Adipose tissue (tissue), 3 donors: ENCODE data around the gene TPM1. TPM values are rescaled to one million over a fixed set of nuclear protein-coding genes. Genes with fewer than 3 reads are reported as not detected.
"Not testable (repeated sequence)": the region's sequence is repeated elsewhere in the genome, so short reads cannot be mapped to it uniquely, and the experiment has no call there.

Experiments
- H3K27ac ChIP-seq: one replicate; pipeline ENCODE4 v1.5.1; 2013; ENCODE audit warnings: low read depth, low read length
- WGBS, 3 donors: extraction: QIAGEN DNeasy Blood & Tissue Kit; methylation state at CpG; one replicate each; pipeline ENCODE4 v1.1.7; 2013; 5-methylcytosine and 5-hydroxymethylcytosine counted together
- polyA plus RNA-seq, 3 donors: library from polyadenylated mRNA; stranded (reverse); fragments of 200-250 nt; gene quantifications; one replicate each; pipeline ENCODE4 v1.2.3, GENCODE V29; 2013
- donor health status: healthy with polysubstance abuse.
- donor health status: Bipolar disorder and iron deficiency.
- donor health status: healthy.

Gene TPM1
- polyA plus RNA-seq, 3 donors, result 149 to 274 (median 201) TPM

- WGBS, 3 donors, result 51 to 96% (median 57%) methylated on average over 3 of the region's 3 CpGs
- no peak overlapping the region for H3K27ac ChIP-seq
Measured at GRCh38 chr15:63103416-63103815, 60.9 kb downstream of the TPM1 start.

DNA sequence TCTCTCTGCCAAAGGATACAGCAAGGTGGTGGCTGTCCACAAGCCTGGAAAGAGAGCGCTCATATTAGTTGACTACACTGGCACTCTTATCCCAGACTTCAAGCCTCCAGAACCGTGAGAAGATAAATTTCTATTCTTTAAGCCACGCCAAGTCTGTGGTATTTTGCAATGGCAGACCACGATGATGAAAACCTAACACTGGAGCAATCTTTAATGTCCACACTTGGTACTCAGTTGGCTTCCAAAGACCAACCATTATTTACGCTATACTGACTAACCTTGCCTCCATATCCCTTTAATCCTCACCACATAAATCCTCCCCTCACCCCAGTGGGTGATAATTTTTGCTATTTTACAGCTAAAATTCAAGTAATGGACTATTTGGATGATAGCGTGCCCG is 62.2 kb downstream of the TPM1 start:
- H3K27ac ChIP-seq, result no peak overlapping the region
- 53 to 73% (median 64%) methylated on average over 7 of the region's 7 CpGs for WGBS, 3 donors

GRCh38 chr15:63105354-63105753 is 62.8 kb downstream of the TPM1 start:
- 67 to 81% (median 75%) methylated on average over 8 of the region's 8 CpGs for WGBS, 3 donors
- not testable (repeated sequence) for H3K27ac ChIP-seq

GRCh38 chr15:63107895-63108546 is 65.5 kb downstream of the TPM1 start:
- no peak overlapping the region for H3K27ac ChIP-seq
- WGBS, 3 donors, result 47 to 50% (median 49%) methylated on average over 9 of the region's 9 CpGs

GRCh38 chr15:63109498-63109897 is 67.0 kb downstream of the TPM1 start:
- H3K27ac ChIP-seq, result no peak overlapping the region
- 84 to 94% (median 92%) methylated on average over 2 of the region's 2 CpGs for WGBS, 3 donors

DNA sequence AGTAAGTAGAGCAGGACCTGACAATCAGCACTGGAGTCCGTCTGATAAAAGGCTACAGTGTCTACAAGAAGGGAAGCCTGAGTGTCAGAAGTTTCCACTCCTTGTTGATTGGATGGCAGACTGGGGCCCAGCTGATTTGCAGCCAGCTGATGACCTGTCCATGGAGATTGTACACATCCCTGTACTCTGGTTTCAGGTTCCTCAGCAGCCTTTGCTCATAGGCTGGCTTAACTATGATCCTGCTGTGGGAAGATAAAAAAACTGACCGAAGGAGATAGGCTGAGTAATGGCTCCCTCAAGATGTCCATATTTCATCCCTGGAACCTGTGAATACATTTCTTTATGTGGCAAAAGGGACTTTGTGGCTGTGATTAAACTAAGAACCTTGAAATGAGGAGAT is 67.4 kb downstream of the TPM1 start:
- 82 to 94% (median 92%) methylated on average over 2 of the region's 2 CpGs for WGBS, 3 donors
- no peak overlapping the region for H3K27ac ChIP-seq

DNA sequence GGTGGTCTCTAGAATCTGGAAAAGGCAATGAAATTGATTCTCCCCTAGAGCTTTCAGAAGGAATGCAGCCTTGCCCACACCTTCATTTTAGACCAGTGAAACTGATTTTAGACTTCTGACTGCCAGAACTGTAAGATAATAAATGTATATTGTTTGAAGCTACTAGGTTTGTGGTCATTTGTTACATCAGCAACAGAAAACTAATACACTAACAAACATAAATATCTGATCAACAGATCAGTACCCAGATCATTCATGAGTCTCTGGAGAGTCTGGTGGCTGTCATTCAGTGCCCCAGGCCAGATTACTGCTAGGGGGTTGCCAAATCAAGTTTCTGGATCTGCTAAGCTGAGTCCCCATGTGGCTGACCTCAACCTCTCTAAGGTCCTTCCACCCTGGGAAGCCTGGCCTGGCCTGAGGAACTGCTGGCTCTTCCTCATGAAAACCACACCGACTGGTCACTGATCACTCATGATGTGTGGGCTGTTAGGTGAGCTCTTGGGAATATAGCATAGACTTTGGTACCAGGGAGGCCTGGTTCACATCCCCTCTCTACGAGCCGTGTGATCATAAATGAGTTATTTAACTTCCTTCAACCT is 68.0 kb downstream of the TPM1 start:
- WGBS, 3 donors, result 84 to 91% (median 89%) methylated on average over 3 of the region's 3 CpGs
- H3K27ac ChIP-seq, result no peak overlapping the region

DNA sequence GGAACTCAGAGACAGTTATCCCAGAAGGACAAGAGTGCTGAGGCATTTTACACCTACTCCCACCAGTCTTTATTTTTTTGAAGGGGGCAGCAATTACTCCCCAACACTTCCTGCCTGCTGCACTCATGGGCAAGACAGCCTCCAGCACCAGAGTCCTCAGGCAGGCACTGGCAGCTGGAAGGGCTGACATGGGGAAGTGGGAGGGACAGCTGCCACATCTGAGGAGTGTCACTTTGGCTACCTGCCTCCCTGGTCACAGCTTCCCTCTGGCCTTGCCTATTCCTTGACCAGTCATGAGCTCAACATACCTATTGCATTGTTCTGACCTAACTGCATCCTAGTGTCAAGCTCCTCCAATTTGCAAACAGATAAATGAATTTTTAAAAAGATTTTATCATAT is 68.9 kb downstream of the TPM1 start:
- no peak overlapping the region for H3K27ac ChIP-seq

GRCh38 chr15:63112871-63113270 is 70.3 kb downstream of the TPM1 start:
- 92 to 96% (median 93%) methylated on average over 3 of the region's 3 CpGs for WGBS, 3 donors
- H3K27ac ChIP-seq, result no peak overlapping the region

- WGBS, 3 donors, result 69 to 82% (median 74%) methylated on average over 2 of the region's 2 CpGs
- no peak overlapping the region for H3K27ac ChIP-seq
Measured at GRCh38 chr15:63114465-63114864, 71.9 kb downstream of the TPM1 start.

Other genes with a start within 250 kb of the TPM1 start
- 10 to 100 TPM in 2 of 3 donors, 1 to 10 TPM in 1; 7.6 to 19.7 (median 15.3) TPM for gene LACTB, start 79.1 kb downstream of the TPM1 start, polyA plus RNA-seq
- gene RPS27L, start 114.7 kb downstream of the TPM1 start, polyA plus RNA-seq, result 100 to 1,000 TPM in 2 of 3 donors, 10 to 100 TPM in 1; 87.0 to 189 (median 113) TPM
- gene RAB8B, start 146.9 kb downstream of the TPM1 start, polyA plus RNA-seq, result 10 to 100 TPM in 2 of 3 donors, 1 to 10 TPM in 1; 2.7 to 24.2 (median 11.2) TPM
- gene APH1B, start 234.9 kb downstream of the TPM1 start, polyA plus RNA-seq, result 1 to 10 TPM; 2.6 to 7.9 (median 7.4) TPM